ENCODE results near the gene IFNGR1.

The IFNGR1 gene

GRCh38 chr6:137237413-137238170, 18.4 kb upstream of the IFNGR1 start:
- in situ Hi-C loops (cut with HindIII; ENCODE audit: low sequenced_read_pairs): no loop called here
- peak; percentile 79 for DNase-seq (ENCODE audit: low read depth)
- H3K4me3 ChIP-seq (ENCODE audit: low read depth, low read length): no peak overlapping the region
- no peak for TF ChIP-seq CTCF (IDR thresholded peaks at IDR 0.05; ENCODE audit: low read depth, low read length, missing control alignments)

- in situ Hi-C loops (cut with HindIII; ENCODE audit: low sequenced_read_pairs): no loop called here
- TF ChIP-seq CTCF (IDR thresholded peaks at IDR 0.05; ENCODE audit: low read depth, low read length, missing control alignments): no peak
- H3K4me3 ChIP-seq (ENCODE audit: low read depth, low read length): no peak overlapping the region
- DNase-seq (ENCODE audit: low read depth): no peak
Measured at GRCh38 chr6:137236581-137237355, 17.6 kb upstream of the IFNGR1 start.

GRCh38 chr6:137235686-137236085, 16.5 kb upstream of the IFNGR1 start:
- DNase-seq (ENCODE audit: low read depth): no peak
- in situ Hi-C loops (cut with HindIII; ENCODE audit: low sequenced_read_pairs): no loop called here
- TF ChIP-seq CTCF (IDR thresholded peaks at IDR 0.05; ENCODE audit: low read depth, low read length, missing control alignments): no peak
- H3K4me3 ChIP-seq (ENCODE audit: low read depth, low read length): no peak overlapping the region

- DNase-seq (ENCODE audit: low read depth): peak; percentile 69
Measured at GRCh38 chr6:137233911-137234863, 15.0 kb upstream of the IFNGR1 start.

GRCh38 chr6:137231895-137232294, 12.7 kb upstream of the IFNGR1 start:
- H3K4me3 ChIP-seq (ENCODE audit: low read depth, low read length): no peak overlapping the region
- TF ChIP-seq CTCF (IDR thresholded peaks at IDR 0.05; ENCODE audit: low read depth, low read length, missing control alignments): no peak
- in situ Hi-C loops (cut with HindIII; ENCODE audit: low sequenced_read_pairs): loop anchor here (5.0 kb wide), 1 partner anchor 65 kb away; no protein-coding TSS in a partner anchor
- DNase-seq (ENCODE audit: low read depth): no peak

More at GRCh38 chr6:137233911-137234863, 15.0 kb upstream of the IFNGR1 start:
- H3K4me3 ChIP-seq (ENCODE audit: low read depth, low read length): no peak overlapping the region
- in situ Hi-C loops (cut with HindIII; ENCODE audit: low sequenced_read_pairs): loop anchor here (5.0 kb wide), 1 partner anchor 63 kb away; no protein-coding TSS in a partner anchor
- no peak for TF ChIP-seq CTCF (IDR thresholded peaks at IDR 0.05; ENCODE audit: low read depth, low read length, missing control alignments)

Data from astrocyte of the cerebellum (primary cell).